C4-2B (cell line): ENCODE results near the gene SMIM14.

Experiments used
- H3K27ac ChIP-seq: fragments of 450-650 bp; 2 replicates; pipeline ENCODE4 v1.5.1; 2017
- ZFX ChIP-seq: fragments of 450-650 bp; IDR thresholded peaks from 2 replicates; pipeline ENCODE4 v1.6.1; 2017
- TF ChIP-seq, protein P1 (sequence below): fragments of 450-650 bp; conservative IDR thresholded peaks from 2 replicates; pipeline ENCODE4 v1.5.1; 2017; ENCODE audit warnings: mild to moderate bottlenecking

Gene SMIM14

DNA sequence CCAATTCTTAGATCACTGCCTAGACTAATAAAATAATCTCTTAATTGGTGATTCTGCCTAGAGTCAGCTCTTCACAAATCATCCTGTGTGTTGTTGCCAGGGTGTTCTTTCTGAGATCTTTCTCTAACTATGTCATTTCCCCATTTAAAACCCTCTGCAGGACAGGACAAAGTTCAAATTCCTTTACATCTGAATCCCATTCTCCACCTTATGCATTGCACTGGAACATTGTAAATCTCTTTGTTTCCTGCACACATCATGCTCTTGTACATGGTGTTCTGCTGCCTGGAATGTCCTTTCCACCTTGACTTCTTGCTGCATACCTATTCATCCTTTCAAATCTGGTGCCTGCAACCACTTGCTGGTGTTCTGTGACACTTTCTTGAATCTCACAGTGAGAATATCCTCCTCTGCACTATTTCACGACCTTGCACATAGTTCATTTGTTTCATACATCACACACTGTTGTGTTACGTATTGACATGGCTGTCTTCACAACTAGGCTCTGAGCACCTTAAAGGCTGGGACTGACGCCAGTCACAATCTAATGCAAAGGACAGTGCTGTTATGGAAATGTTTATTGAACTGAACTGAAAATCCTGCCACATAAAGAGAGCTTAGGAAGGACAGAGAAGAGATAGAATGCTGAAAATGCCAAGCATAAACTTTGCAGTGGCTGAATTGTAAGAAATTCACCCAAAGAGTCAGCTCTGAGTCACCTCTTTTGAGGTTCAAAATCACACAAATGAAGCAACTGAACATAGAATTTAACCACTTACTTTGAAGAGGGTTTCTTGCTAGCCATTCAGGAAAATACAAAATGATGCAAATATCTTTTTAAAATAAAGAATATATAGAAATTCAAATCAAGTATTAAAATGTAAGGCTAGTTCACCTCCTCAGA, 26.4 kb upstream of the SMIM14 start:
- TF ChIP-seq, protein P1, sequence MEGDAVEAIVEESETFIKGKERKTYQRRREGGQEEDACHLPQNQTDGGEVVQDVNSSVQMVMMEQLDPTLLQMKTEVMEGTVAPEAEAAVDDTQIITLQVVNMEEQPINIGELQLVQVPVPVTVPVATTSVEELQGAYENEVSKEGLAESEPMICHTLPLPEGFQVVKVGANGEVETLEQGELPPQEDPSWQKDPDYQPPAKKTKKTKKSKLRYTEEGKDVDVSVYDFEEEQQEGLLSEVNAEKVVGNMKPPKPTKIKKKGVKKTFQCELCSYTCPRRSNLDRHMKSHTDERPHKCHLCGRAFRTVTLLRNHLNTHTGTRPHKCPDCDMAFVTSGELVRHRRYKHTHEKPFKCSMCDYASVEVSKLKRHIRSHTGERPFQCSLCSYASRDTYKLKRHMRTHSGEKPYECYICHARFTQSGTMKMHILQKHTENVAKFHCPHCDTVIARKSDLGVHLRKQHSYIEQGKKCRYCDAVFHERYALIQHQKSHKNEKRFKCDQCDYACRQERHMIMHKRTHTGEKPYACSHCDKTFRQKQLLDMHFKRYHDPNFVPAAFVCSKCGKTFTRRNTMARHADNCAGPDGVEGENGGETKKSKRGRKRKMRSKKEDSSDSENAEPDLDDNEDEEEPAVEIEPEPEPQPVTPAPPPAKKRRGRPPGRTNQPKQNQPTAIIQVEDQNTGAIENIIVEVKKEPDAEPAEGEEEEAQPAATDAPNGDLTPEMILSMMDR: no peak
- no peak for TF ChIP-seq ZFX
- no peak overlapping the region for H3K27ac ChIP-seq

DNA sequence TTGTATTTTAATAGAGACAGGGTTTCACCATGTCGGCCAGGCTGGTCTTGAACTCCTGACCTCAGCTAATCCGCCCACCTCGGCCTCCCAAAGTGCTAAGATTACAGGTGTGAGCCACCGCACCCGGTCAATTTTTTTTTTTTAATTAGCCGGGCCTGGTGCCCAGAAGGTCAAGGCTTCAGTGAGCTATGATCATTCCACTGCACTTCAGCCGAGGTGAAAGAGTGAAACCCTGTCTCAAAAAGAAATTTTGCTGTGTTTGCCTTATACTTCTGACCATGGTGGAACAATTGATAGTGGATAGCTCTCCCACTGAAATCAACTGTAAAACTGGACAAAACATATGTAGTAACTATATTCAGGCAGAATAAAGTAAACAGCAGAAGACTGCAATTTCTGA, 24.0 kb upstream of the SMIM14 start:
- TF ChIP-seq, protein P1: no peak
- TF ChIP-seq ZFX: no peak
- no peak overlapping the region for H3K27ac ChIP-seq

DNA sequence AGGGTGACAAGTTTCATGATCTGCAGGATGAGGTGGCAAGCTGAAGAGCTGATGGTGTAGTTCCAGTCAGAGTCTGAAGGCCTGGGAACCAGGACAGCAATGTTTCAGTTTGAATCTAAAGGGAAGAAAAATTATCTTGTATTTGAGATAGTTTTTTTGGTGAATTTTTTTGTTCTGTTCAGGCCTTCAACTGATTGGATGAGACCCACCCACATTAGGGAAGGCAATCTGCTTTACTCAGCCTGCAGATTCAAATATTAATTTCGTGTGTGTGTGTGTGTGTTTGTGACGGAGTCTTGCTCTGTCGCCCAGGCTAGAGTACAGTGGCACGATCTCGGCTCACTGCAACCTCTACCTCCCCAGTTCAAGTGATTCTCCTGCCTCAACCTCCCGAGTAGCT, 22.1 kb upstream of the SMIM14 start:
- H3K27ac ChIP-seq: no peak overlapping the region
- TF ChIP-seq, protein P1: no peak
- TF ChIP-seq ZFX: no peak

DNA sequence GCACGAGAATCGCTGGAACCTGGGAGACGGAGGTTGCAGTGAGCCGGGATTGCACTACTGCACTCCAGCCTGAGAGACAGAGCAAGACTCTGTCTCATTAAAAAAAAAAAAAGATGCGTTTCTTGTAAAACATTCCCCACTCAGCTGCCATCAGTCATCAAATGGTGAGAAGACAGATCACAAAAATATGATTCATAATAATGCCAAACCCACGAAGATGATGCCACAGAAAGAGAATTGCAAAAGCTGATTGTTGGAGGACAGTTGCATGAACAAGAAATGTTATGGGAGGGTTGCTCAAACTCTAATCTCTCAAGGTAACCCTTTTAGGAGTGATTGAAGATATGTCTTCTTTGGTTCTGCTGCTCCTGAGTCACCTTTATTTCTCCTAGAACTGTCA, 21.4 kb upstream of the SMIM14 start:
- H3K27ac ChIP-seq: no peak overlapping the region
- TF ChIP-seq, protein P1: no peak
- TF ChIP-seq ZFX: no peak

DNA sequence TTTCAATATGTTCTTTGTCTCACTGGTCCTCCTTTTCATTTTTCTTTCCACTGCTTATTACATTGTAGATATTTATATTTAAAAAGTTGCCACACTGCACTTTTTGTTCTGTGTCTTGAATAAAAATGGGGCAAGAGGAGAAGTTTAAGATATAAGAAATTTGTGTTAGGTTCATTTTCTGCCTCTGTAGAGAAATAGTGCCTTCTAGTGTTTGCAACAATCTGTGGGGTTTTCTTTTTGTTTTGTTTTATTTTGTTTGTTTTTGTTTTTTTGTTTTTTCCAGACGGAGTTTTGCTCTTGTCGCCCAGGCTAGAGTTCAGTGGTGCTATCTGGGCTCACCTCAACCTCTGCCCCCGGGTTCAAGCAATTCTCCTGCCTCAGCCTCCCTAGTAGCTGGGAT, 20.1 kb upstream of the SMIM14 start:
- no peak overlapping the region for H3K27ac ChIP-seq
- no peak for TF ChIP-seq ZFX

DNA sequence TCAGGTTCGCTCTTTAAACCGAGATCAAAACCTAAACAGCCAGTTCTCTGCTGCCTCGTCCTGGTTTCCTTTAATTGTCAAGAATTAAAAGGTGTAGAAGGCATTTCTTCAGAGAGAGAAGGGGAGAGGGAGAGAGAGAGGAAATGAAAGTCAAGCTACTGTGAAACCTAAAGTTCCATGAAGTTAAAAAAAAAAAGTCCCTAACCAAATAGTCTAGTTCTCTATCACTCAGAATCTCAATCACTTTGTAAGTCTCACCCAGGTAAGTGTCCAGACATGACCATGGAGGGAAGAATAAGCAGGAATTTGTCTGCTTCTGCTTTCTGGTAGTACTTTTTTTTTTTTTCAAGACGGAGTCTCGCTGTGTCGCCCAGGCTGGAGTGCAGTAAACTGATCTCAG, 18.8 kb upstream of the SMIM14 start:
- H3K27ac ChIP-seq: no peak overlapping the region
- TF ChIP-seq, protein P1: no peak
- TF ChIP-seq ZFX: no peak

DNA sequence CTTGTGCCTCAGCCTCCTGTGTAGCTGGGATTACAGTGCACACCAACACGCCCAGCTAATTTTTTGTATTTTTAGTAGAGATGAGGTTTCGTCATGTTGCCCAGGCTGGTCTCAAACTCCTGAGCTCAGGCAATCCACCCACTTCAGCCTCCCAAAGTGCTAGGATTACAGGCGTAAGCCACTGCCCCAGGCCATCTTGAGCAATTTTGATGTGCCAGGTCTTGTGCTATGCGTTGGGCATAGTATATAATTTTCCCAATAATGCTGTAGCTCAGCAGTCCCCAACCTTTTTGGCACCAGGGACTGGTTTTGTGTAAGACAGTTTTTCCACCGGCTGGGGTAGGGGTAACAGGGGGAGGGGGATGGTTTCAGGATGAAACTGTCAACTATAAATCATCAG, 18.0 kb upstream of the SMIM14 start:
- H3K27ac ChIP-seq: peak overlapping the region; percentile 15; the same call in 1 of the 2 replicates

DNA sequence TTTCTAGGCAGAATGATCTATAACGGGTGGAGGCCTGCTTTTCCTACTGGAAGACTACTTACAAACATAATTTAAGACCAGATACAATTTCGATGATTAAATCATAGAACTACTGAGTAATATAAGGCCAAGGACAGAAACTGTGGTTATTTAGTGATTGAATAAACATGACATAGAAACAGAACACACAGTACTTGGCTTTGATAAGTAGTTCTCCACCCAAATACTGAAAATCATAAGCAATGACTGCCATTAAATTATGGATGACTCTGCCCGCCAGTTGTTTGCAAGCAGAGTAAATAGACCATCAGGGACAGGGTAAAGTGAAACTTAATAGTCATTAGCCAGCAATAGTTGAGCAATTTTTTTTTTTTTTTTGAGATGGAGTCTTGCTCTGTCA, 17.2 kb upstream of the SMIM14 start:
- 0 out of 2 replicates have a peak overlapping the region, but pooled peaks have one; percentile 15 for H3K27ac ChIP-seq
- TF ChIP-seq, protein P1: no peak
